ENCODE results near the gene GNE. TPM values are rescaled to one million over a fixed set of nuclear protein-coding genes. Genes with fewer than 3 reads are reported as not detected.

GNE gene
- total and polyA plus RNA-seq, 8 donors = 4.4 to 12.7 (median 7.0) TPM

DNA sequence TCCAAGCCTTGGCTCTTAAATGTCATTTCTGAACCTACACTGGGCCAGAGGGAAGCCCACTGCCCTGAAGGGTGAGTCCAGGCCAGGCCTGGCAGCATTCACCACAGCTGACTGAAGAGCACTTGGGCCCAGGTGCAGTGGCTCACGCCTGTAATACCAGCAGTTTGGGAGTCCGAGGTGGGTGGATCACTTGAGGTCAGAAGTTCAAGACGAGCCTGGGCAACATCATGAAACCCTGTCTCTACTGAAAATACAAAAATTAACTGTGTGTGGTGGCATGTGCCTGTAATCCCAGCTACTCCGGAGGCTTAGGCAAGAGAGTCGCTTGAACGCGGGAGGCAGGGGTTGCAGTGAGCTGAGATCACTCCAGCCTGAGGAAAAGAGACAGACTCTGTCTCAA, 84.0 kb downstream of the GNE start:
- no peaks in the 10 kb centered on the region for H3K9me3 ChIP-seq

GRCh38 chr9:36173861-36174260, 84.4 kb downstream of the GNE start:
- intact Hi-C loops (cut with DNase I) = no loop called here
- no peak for TF ChIP-seq CTCF (IDR thresholded peaks at IDR 0.05)
- no peak for DNase-seq
- WGBS, 2 donors = 93 to 95% methylated on average over 2 of the region's 2 CpGs
- Histone ChIP-seq H3K36me3 (no peaks in the 10 kb centered on the region), H3K27ac (no peak overlapping the region), H3K4me1 (no peaks in the 10 kb centered on the region), H3K4me3 (no peak overlapping the region), H3K9me3 (no peaks in the 10 kb centered on the region), H3K27me3 (peaks cover 0 to 3% (median 0%) of the 10 kb centered on the region in 4 donors)
- FAIRE-seq = no peak
- ATAC-seq = no peak

More for the DNA sequence above, 84.0 kb downstream of the GNE start:
- DNase-seq = no peak
- Histone ChIP-seq H3K36me3 (no peaks in the 10 kb centered on the region), H3K27ac (no peak overlapping the region), H3K4me1 (no peaks in the 10 kb centered on the region), H3K27me3 (peaks cover 0 to 3% (median 0%) of the 10 kb centered on the region in 4 donors), H3K4me3 (no peak overlapping the region)
- intact Hi-C loops (cut with DNase I) = no loop called here
- WGBS, 2 donors = 81 to 87% methylated on average over 7 of the region's 7 CpGs
- FAIRE-seq = no peak
- ATAC-seq = no peak
- TF ChIP-seq CTCF (IDR thresholded peaks at IDR 0.05) = no peak

- 83 to 88% methylated on average over 13 of the region's 13 CpGs for WGBS, 2 donors
- intact Hi-C loops (cut with DNase I) = no loop called here
- TF ChIP-seq CTCF (IDR thresholded peaks at IDR 0.05) = no peak
- Histone ChIP-seq H3K36me3 (no peaks in the 10 kb centered on the region), H3K9me3 (no peaks in the 10 kb centered on the region), H3K4me1 (no peaks in the 10 kb centered on the region), H3K4me3 (no peak overlapping the region), H3K27me3 (no peaks in the 10 kb centered on the region), H3K27ac (no peak overlapping the region)
- no peak for ATAC-seq
- no peak for DNase-seq
- no peak for FAIRE-seq
Observed at GRCh38 chr9:36170531-36170930, 87.7 kb downstream of the GNE start.

- intact Hi-C loops (cut with DNase I) = no loop called here
- Histone ChIP-seq H3K36me3 (no peaks in the 10 kb centered on the region), H3K9me3 (no peaks in the 10 kb centered on the region), H3K27me3 (no peaks in the 10 kb centered on the region), H3K4me3 (no peak overlapping the region), H3K4me1 (no peaks in the 10 kb centered on the region), H3K27ac (no peak overlapping the region)
- TF ChIP-seq CTCF (IDR thresholded peaks at IDR 0.05) = no peak
- DNase-seq (no peak), ATAC-seq (no peak), FAIRE-seq (no peak)
- 80 to 88% methylated on average over 17 of the region's 17 CpGs for WGBS, 2 donors
Observed at GRCh38 chr9:36169708-36170107, 88.5 kb downstream of the GNE start.

DNA sequence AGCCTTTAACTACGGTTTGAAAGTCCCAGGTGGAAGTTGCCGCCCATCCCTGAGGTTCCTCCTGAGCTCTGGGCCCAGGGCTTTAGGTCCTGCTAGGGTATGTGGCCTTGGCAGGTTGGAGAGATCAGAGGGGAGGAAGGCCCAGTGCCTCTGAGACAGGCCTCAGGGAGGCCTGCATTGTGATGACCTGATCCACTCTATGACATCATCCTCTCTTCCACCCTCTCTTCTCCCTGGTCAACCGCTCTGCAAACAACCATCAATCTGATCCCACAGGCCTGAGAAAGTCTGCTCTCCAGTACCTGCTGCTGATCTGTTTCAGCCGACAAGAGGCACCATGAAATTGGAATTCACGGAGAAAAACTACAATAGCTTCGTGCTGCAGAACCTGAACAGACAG, 89.1 kb downstream of the GNE start, which contains the start of gene CCIN:
CCIN (plus strand) TSS at position 223 of the 400 bp plus-strand sequence; CDS start at position 338, 115 bp downstream.
- Histone ChIP-seq H3K27me3 (no peaks in the 10 kb centered on the region), H3K4me3 (no peak within 1 kb of the TSS), H3K9me3 (no peaks in the 10 kb centered on the region), H3K4me1 (no peaks in the 10 kb centered on the region), H3K36me3 (no peaks in the 10 kb centered on the region), H3K27ac (no peak within 1 kb of the TSS)
- intact Hi-C loops (cut with DNase I) = no loop called here
- WGBS, 2 donors = 82 to 85% methylated on average over 6 of the region's 6 CpGs
- FAIRE-seq (no peak), ATAC-seq (no peak), DNase-seq (no peak)
- TF ChIP-seq CTCF (IDR thresholded peaks at IDR 0.05) = no peak

Data from pancreas (tissue), 10 donors.